ENCODE measurements around the gene ABCC5. TPM values are rescaled to one million over a fixed set of nuclear protein-coding genes. Genes with fewer than 3 reads are reported as not detected.

Gene ABCC5
- total RNA-seq, 1 donor from 2014 or later, result 18.7 TPM

- FAIRE-seq (no peak), DNase-seq (ENCODE audit: low read depth) (no peak)
- Histone ChIP-seq H3K4me3 (ENCODE audit: low read depth, low read length) (no peak overlapping the region), H3K36me3 (ENCODE audit: control insufficient read depth, insufficient read depth, low read length) (peaks cover 6% of the 10 kb centered on the region), H3K27me3 (ENCODE audit: control insufficient read depth, insufficient read depth, low read length) (no peaks in the 10 kb centered on the region)
- TF ChIP-seq CTCF (IDR thresholded peaks at IDR 0.05; ENCODE audit: insufficient read depth, low read length, severe bottlenecking), result no peak
These were observed 59.5 kb downstream of the ABCC5 start for GRCh38 chr3:183958226-183958625.

GRCh38 chr3:183954875-183955274 is 62.8 kb downstream of the ABCC5 start:
- TF ChIP-seq CTCF (IDR thresholded peaks at IDR 0.05; ENCODE audit: insufficient read depth, low read length, severe bottlenecking), result no peak
- FAIRE-seq (no peak), DNase-seq (ENCODE audit: low read depth) (no peak)
- Histone ChIP-seq H3K4me3 (ENCODE audit: low read depth, low read length) (no peak overlapping the region), H3K36me3 (ENCODE audit: control insufficient read depth, insufficient read depth, low read length) (peaks cover 17% of the 10 kb centered on the region), H3K27me3 (ENCODE audit: control insufficient read depth, insufficient read depth, low read length) (no peaks in the 10 kb centered on the region)

GRCh38 chr3:183953471-183954070 is 64.1 kb downstream of the ABCC5 start:
- DNase-seq (ENCODE audit: low read depth) (no peak), FAIRE-seq (no peak)
- Histone ChIP-seq H3K36me3 (ENCODE audit: control insufficient read depth, insufficient read depth, low read length) (peaks cover 21% of the 10 kb centered on the region), H3K27me3 (ENCODE audit: control insufficient read depth, insufficient read depth, low read length) (no peaks in the 10 kb centered on the region), H3K4me3 (ENCODE audit: low read depth, low read length) (no peak overlapping the region)
- no peak for TF ChIP-seq CTCF (IDR thresholded peaks at IDR 0.05; ENCODE audit: insufficient read depth, low read length, severe bottlenecking)

GRCh38 chr3:183951459-183951858 is 66.2 kb downstream of the ABCC5 start:
- DNase-seq (ENCODE audit: low read depth) (no peak), FAIRE-seq (no peak)
- Histone ChIP-seq H3K36me3 (ENCODE audit: control insufficient read depth, insufficient read depth, low read length) (peaks cover 29% of the 10 kb centered on the region), H3K27me3 (ENCODE audit: control insufficient read depth, insufficient read depth, low read length) (no peaks in the 10 kb centered on the region), H3K4me3 (ENCODE audit: low read depth, low read length) (no peak overlapping the region)
- no peak for TF ChIP-seq CTCF (IDR thresholded peaks at IDR 0.05; ENCODE audit: insufficient read depth, low read length, severe bottlenecking)

GRCh38 chr3:183949690-183950089 is 68.0 kb downstream of the ABCC5 start:
- H3K36me3 ChIP-seq (ENCODE audit: control insufficient read depth, insufficient read depth, low read length), result peaks cover 33% of the 10 kb centered on the region
- H3K4me3 ChIP-seq (ENCODE audit: low read depth, low read length), result no peak overlapping the region
- DNase-seq (ENCODE audit: low read depth), result no peak
- TF ChIP-seq CTCF (IDR thresholded peaks at IDR 0.05; ENCODE audit: insufficient read depth, low read length, severe bottlenecking), result no peak
- no peak for FAIRE-seq
- H3K27me3 ChIP-seq (ENCODE audit: control insufficient read depth, insufficient read depth, low read length), result no peaks in the 10 kb centered on the region

GRCh38 chr3:183946037-183946436 is 71.6 kb downstream of the ABCC5 start:
- Histone ChIP-seq H3K36me3 (ENCODE audit: control insufficient read depth, insufficient read depth, low read length) (peaks cover 37% of the 10 kb centered on the region), H3K4me3 (ENCODE audit: low read depth, low read length) (no peak overlapping the region), H3K27me3 (ENCODE audit: control insufficient read depth, insufficient read depth, low read length) (no peaks in the 10 kb centered on the region)
- no peak for TF ChIP-seq CTCF (IDR thresholded peaks at IDR 0.05; ENCODE audit: insufficient read depth, low read length, severe bottlenecking)
- DNase-seq (ENCODE audit: low read depth), result no peak
- FAIRE-seq, result peak; percentile 94

All from bronchial epithelial cell (primary cell).